GM19193 (cell line): ENCODE data around the gene ALAD.
A peak's percentile ranks its signal among the peaks of the same experiment; 100 is the strongest.

Experiments
- POLR2A ChIP-seq: IDR thresholded peaks from 4 replicates; pipeline ENCODE4 v1.6.1; 2011; ENCODE audit not compliant: insufficient read depth, insufficient read length; ENCODE audit errors: extremely low read depth

ALAD gene

DNA sequence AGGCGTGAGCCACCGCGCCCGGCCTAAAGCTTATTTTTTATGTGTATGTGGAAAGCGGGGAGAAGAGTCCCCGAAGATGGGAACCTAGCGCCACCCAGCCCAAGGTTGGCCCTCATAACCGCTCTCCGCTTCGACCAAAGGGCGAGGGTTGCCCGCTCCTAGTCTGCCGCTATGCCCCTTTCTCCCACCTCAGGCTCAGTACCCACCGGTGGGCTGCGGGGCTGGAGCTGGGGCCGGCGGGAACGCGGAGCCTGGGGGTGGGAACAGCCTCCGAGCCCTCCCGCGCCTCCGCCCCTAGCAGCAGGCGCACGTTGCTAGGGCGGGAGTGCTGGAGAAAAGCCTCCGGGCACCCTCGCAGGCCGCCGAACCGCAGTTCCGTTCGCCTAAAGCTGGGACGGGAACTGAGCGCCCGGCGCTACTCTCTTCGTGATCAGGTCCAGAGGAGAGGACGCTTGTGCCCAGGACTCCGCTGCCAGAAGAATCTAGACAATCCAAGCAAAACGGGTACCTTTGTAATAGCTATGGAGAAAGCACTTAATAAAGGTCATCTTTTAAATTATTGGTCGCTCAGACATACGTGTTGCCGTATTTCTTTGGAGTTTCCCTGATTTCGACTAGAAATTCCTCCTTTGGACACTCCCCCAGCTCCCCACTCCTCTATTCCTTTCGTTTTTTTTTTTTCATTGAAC, 60.9 kb downstream of the ALAD start, which contains the start of gene WDR31:
Gene WDR31, minus strand, starts transcription at position 265 of the 689 bp plus-strand sequence. CDS start 8,253 bp downstream, outside the sequence.
- TF ChIP-seq POLR2A: peak; percentile 78

DNA sequence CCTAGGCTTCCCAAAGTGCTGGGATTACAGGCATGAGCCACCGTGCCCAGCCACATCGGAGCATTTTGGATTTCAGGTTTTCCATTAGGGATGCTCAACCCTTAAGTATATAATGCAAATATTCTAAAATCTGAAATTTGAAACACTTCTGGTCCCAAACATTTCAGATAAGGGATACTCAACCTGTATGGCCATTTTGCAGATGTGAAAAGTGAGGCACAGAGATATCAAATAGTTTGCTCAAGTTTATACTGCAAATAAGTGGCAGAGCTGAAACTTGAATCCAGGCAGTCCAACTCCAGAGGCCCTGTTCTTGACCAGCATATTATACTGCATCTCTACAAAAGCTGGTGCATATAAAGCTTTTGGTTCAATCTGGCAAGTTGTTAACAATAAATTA, 63.4 kb downstream of the ALAD start:
- TF ChIP-seq POLR2A: no peak
